ENCODE results near the gene TM9SF2. TPM values are rescaled to one million over a fixed set of nuclear protein-coding genes. Genes with fewer than 3 reads are reported as not detected.
"Not testable (repeated sequence)": the region's sequence is repeated elsewhere in the genome, so short reads cannot be mapped to it uniquely, and the experiment has no call there.

TM9SF2 gene
- 91.4 TPM for total RNA-seq
- long read RNA-seq, transcript TM9SF2-201 (17 exons, 3,430 nt): major isoform, 157 of 181 reads
- long read RNA-seq, partial matches to known transcripts: 18 of 181 reads
- long read RNA-seq, other reads (novel, unspliced or antisense): 6 of 181 reads

- peak; percentile 98 for DNase-seq (ENCODE audit: low spot score)
These were observed at the start of gene TM9SF2 for GRCh38 chr13:99501184-99501847. TSS of gene TM9SF2 (plus strand) at chr13:99501472. CDS start at chr13:99501607, 135 bp downstream.

GRCh38 chr13:99454518-99455183 lies 46.6 kb upstream of the TM9SF2 start:
- DNase-seq (ENCODE audit: low spot score): no peak

GRCh38 chr13:99459099-99459850 lies 42.0 kb upstream of the TM9SF2 start:
- no peak for DNase-seq (ENCODE audit: low spot score)

GRCh38 chr13:99460802-99461201 lies 40.5 kb upstream of the TM9SF2 start:
- not testable (repeated sequence) for DNase-seq (ENCODE audit: low spot score)

GRCh38 chr13:99463646-99464397 lies 37.5 kb upstream of the TM9SF2 start:
- no peak for DNase-seq (ENCODE audit: low spot score)

- no peak for DNase-seq (ENCODE audit: low spot score)
These were observed 36.8 kb upstream of the TM9SF2 start for GRCh38 chr13:99464441-99464949.

- no peak for DNase-seq (ENCODE audit: low spot score)
These were observed 35.8 kb upstream of the TM9SF2 start for GRCh38 chr13:99465454-99465853.

GRCh38 chr13:99467764-99468163 lies 33.5 kb upstream of the TM9SF2 start:
- no peak for DNase-seq (ENCODE audit: low spot score)

- DNase-seq (ENCODE audit: low spot score): no peak
These were observed 32.2 kb upstream of the TM9SF2 start for GRCh38 chr13:99469041-99469440.

GRCh38 chr13:99470027-99470426 lies 31.2 kb upstream of the TM9SF2 start:
- no peak for DNase-seq (ENCODE audit: low spot score)

- DNase-seq (ENCODE audit: low spot score): no peak
These were observed 29.8 kb upstream of the TM9SF2 start for GRCh38 chr13:99471221-99472121.

GRCh38 chr13:99472122-99472440 lies 29.2 kb upstream of the TM9SF2 start:
- no peak for DNase-seq (ENCODE audit: low spot score)

GRCh38 chr13:99473515-99473914 lies 27.8 kb upstream of the TM9SF2 start:
- no peak for DNase-seq (ENCODE audit: low spot score)

GRCh38 chr13:99476648-99477047 lies 24.6 kb upstream of the TM9SF2 start:
- DNase-seq (ENCODE audit: low spot score): no peak

- DNase-seq (ENCODE audit: low spot score): no peak
These were observed 23.8 kb upstream of the TM9SF2 start for GRCh38 chr13:99477493-99477892.

- DNase-seq (ENCODE audit: low spot score): no peak
These were observed 19.9 kb upstream of the TM9SF2 start for GRCh38 chr13:99481366-99481765.

GRCh38 chr13:99484473-99484872 lies 16.8 kb upstream of the TM9SF2 start:
- no peak for DNase-seq (ENCODE audit: low spot score)

GRCh38 chr13:99486996-99487395 lies 14.3 kb upstream of the TM9SF2 start:
- DNase-seq (ENCODE audit: low spot score): no peak

GRCh38 chr13:99489028-99489427 lies 12.2 kb upstream of the TM9SF2 start:
- no peak for DNase-seq (ENCODE audit: low spot score)

- DNase-seq (ENCODE audit: low spot score): not testable (repeated sequence)
These were observed 9.5 kb upstream of the TM9SF2 start for GRCh38 chr13:99491750-99492149.
